Activated T-helper 1 cell treated with Interleukin-2 at 50 U/mL for 16 hours (primary cell): Measurements from ENCODE around the gene PAWR.

Experiments
- DNase-seq: peaks from one replicate; pipeline ENCODE4 v3.0.0-alpha.2; 2020; ENCODE audit warnings: low read depth

Gene PAWR

DNA sequence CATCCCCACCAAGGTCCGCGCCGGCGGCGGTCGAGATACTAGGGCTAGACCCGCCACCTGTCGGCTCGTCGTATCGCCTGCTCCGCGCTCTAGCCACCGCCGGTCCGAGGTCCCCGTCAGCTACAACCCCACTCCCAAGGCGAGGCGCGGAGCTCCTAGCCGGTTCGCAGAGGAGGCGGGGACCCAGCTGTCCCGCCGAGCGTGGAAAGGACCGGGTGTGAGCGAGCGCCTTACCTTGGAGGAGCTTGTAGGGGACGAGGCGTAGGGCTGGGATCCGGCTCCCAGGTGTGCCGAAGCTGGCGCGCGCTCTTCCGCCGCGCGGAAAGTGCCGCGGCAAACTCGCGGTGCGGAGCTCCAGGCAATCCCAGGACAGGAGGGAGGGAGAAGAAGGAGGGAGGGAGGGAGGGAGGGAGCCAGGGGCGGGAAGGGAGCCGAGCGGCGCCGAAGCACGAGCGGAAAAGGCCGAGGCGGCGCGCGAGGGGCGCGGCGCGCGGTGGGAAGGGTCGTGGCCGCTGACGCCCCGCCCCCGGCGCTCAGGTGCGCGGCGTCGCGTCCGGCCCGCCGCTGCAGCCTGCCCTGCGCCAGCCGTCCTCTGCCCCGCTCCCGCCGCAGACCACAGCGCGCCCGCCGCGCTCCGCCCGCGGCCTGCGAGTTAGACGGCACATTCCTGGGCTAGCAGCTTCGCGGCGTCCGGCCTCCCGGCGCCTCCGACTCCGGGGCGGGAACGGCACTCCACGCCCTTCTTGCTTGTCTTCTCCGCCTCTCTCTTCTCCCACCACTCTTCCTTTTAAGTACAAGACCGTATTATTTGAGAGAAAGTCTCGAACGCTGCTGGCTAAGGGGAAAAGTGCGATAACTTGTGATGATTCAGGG lies at the start of gene PAWR:
TSS of gene PAWR (minus strand) at position 327 of the 873 bp plus-strand sequence. CDS start 720 bp downstream, outside the sequence.
- no peak for DNase-seq

DNA sequence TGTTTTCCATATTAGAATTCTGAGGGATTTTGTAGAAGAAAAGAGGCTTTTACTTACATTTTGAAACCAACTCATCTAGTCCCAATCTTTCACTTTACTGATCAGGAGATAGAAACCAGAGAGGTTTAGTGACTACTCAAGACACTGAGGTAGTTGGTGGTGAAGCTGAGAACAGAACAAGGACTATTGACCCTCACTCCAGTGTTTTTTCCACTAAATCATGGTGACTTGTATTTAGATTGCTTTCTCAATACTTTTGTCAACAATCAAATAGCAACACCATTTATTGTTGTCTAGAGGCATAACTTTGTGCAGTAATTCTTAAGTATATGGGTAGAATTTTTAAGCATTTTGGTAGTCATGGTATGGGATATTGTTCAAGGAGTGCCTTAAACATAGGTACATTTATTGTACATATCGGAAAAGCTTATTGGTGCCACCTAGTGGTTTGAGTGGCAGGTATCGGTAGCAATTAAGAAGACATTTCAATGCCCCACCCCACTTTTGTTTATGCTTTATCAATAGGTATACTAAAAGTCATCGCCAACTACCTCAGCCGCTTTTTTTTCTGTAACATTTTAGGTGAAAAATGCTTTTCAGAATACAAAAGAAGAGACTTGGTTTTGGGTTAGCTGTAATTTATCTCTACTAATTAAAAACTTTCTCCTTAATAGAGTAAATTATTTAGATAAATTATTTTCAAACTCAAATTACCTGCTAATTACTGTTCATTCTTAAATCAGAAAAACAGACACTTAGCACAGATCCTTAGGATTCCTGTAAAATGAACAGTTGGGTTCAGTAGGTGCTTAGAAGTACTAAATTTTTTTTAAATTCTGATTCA lies 47.3 kb upstream of the PAWR start:
- DNase-seq: no peak

DNA sequence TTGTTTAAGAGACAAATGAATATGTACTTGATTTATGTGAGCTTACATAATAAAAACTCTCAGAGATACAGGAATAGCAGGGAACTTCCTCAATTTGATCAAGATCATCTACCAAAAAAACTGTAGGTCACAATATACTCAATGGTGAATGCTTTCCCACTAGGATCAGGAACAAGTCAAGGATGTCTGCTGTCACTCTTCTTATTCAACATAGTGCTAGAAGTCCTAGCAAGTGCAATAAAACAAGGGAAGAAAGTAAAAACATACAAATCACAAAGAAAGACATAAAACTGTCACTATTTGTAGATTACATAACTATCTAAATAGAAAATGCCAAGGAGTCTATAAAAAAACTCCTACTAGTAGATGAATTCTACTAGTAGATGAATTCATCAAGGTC lies 41.9 kb upstream of the PAWR start:
- no peak for DNase-seq

DNA sequence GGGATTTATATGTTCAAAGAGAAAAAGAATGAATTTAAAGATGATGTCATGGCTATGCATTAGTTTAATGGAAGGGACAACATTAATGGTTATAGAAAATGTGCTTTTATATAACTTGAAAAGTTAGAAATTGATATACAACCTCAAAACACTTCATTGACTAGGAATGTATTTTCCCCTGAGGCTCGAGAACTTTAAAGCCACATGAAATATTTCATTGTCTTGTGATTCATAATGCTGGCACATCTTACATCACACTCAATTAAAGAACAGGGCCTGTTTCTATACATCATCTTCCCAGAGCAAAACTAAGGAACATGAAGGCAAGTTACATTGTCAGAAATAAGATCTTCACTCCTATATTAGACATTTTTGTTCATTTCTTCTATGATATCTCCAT lies 35.2 kb upstream of the PAWR start:
- DNase-seq: no peak

DNA sequence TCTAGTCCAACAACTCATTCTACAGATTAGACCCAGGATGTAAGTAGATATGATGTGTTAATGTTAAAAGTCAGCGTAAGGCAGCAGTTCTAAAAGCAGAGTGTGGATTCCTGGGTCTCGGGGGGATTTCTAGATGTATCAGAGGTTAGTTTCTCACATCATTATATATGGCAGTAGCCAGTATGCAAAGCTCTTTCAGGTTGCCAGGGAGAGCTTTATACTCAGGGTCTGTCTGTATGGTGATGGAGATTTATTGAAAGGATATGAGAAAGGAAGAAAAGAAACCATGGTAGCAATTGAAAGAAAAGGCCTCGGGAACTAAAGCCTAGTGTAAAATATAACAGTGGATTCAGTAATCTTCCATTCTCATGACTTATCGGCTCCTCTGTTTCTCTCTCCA lies 26.2 kb upstream of the PAWR start:
- DNase-seq: no peak

GRCh38 chr12:79715308-79715707 lies 24.5 kb upstream of the PAWR start:
- no peak for DNase-seq

- no peak for DNase-seq
Observed at GRCh38 chr12:79710707-79711483, 20.1 kb upstream of the PAWR start.

DNA sequence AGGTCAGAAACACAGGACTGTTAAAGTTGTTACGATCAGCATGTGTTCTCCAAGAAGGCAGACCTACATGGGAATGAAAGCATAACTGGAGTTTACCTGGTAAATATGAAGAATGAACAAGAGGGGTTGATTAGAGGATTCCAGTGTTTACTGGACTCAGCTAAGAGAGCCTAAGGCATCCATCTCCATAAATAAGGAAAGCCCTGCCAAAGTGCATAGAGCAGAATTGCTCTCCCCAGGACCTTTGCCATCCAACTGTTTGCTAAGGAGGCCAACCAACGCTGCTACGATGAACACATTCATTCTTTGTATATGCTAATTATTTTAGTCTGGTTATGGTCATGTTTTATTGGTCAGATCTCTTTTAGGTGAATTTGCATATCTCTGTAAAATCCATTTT lies 17.1 kb upstream of the PAWR start:
- DNase-seq: no peak

DNA sequence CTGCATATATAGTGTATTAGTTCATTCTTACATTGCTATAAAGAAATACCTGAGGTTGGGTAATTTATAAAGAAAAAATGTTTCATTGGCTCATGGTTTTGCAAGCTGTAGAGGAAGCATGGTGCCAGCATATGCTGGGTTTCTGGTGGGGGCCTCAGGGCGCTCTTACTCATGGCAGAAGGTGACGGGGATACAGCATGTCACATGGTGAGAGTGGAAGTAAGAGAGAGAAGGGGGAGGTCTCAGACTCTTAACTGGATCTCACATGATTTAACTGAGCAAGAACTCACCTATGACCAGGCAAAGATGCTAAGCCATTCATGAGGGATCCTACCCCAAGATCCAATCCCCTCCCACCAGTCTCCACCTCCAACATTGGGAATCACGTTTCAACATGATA lies 15.9 kb upstream of the PAWR start:
- DNase-seq: no peak

DNA sequence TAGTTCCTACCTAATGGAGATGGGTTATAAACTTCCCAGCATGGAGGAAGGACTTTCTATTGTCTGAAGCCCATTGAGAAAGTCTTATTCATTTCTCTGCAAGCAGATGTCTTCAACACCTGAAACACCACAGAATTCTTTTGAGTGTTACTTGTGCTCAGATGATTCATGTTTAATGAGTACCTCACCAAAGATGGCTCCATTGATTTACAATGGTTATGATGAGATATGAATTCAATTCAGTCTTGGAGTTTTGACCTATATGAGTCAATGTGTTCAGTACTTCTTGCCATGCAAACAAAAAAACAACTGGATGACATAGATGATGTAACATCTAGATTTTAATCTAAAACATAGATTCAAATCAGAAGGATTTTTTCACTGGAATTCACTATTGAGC lies 15.4 kb upstream of the PAWR start:
- no peak for DNase-seq

- DNase-seq: no peak
Observed at GRCh38 chr12:79698966-79699365, 8.2 kb upstream of the PAWR start.

DNA sequence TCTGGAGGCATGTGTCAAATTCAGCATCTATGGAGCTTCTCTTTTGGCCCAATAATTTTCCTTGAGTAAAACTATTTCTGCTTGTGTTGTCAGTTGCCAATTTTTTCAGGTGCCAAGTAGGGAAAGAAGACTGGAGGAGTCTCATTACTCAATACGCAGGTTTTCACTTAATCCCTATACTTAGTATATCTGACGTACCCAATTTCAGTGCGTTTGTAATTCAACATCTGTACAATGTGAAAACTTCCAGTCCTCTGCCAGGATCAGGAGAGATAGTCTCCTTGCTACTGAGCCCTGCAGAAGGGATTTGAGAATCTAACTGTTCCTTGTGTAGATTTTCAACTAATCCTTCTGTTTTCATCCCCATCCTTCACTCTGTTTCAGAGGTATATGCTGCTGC lies 5.7 kb upstream of the PAWR start:
- no peak for DNase-seq

DNA sequence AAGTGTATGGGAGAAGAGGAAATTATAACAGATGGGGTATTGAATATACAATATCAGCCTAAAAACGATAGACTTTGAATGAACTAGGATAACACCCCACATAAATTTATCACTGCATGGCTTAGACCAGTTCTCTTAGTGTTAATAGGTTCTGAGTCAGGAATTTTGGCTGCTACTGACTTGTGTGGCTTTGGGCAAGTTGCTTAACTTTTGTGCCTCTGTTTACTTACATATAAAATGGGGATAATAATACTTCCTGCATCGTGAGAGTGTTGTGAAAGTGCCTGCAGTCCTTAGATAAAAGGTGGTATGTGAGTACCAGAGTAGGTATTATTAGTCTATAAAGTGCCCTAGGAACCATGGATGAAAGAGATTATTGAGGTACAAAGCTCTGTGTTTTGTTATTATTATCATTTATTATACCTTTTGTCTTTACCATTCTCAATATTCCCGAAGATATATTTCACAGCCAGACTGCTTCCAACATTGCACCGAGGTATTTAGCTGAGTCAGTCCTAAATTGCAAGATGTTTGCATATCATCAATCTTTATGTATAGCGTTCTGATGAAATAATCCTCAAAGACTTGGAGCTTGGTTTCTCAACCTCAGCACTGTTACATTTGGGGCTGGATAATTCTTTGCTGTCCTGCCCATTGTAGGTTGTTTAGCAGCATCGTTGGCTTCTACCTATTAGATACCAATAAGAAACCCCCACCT lies 2.3 kb upstream of the PAWR start:
- DNase-seq: no peak

GRCh38 chr12:79691511-79692248 lies 916 bp upstream of the PAWR start:
- DNase-seq: no peak

- DNase-seq: no peak
Observed at GRCh38 chr12:79690142-79690637, 574 bp downstream of the PAWR start.

GRCh38 chr12:79689477-79690141 lies 1.2 kb downstream of the PAWR start:
- DNase-seq: no peak

GRCh38 chr12:79689061-79689476 lies 1.7 kb downstream of the PAWR start:
- DNase-seq: no peak

DNA sequence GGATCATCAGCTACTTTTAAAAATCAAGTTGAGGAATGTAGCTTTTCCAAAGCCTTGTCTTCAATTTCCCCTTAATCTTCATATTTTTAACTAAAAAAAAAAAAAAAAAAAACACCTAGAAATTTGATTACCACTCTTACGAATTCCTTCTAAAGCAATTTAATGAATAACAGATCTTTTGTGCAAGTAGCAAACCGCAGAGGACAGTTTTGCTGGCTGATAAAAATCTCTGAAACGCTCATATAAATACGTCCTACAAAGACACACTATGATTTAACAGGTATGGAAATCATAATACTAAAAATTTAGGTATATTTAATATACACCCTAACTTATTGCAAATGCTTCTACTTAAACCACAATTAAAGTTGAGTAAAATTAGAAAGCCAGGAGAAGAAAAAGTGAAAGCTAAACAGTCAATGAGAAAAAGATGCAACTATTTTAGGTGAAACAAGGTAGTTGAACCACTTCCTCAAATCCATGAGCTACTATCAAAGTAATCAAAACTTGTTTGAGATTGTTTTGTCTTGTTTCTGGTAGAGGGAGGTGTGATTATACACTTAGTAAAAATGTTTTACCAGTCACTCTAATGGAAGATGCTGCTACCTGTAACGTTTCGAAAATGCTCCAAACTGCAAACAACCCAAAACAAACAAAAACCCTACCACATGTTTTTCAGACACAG lies 2.2 kb downstream of the PAWR start:
- no peak for DNase-seq

- DNase-seq: no peak
Observed at GRCh38 chr12:79687711-79688260, 3.0 kb downstream of the PAWR start.
